Smooth muscle cell of the brain vasculature (primary cell): ENCODE data around the gene KBTBD2.
"Not testable (repeated sequence)": the region's sequence is repeated elsewhere in the genome, so short reads cannot be mapped to it uniquely, and the experiment has no call there.

Experiments
- DNase-seq: peaks from one replicate; pipeline ENCODE4 v3.0.0-alpha.2; 2012; ENCODE audit warnings: low read depth, low spot score

Gene KBTBD2

DNA sequence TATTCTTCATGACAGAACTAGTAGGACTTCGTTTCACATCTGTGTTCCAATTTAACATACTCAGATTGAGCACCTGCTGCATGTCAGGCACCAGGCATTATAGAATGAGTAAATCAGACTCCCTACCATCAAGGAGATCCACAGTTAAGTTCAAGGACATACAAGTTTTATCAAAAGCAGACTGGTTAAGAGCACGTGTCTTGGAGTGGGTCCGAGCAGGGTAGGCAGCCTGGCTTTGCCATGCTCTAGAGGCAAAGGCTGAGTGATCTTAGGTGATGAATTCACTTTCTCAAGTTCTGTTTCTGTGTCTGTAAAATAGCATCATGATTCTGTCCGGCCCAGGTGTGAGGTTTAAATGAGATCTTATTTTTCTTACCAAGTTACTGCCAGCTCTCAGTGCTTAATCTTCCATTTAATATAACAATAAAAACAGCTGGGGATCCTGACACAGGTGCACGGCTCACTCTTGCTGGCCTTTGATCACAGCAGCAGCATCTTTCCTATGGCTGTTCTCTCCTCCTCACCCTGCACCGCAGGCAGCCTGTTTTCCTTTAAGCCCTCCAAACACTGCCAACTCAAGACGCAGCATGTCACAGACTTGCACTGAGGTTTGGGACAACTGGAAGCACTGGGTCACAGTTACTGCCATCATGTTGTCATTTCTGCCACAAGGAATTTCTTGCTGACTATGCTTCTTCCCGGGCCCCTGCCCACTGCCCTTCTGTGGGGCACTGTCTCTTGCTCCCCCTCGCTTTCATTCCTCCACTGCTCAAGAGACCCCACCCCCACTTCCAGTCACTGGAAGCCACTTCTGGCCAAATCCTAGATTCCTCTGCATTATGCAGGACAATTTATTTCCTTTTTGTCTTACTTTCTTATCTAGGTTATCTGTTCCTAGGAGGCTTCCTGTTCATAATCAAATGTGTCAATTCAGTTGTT lies 35.5 kb downstream of the KBTBD2 start:
- DNase-seq: not testable (repeated sequence)

DNA sequence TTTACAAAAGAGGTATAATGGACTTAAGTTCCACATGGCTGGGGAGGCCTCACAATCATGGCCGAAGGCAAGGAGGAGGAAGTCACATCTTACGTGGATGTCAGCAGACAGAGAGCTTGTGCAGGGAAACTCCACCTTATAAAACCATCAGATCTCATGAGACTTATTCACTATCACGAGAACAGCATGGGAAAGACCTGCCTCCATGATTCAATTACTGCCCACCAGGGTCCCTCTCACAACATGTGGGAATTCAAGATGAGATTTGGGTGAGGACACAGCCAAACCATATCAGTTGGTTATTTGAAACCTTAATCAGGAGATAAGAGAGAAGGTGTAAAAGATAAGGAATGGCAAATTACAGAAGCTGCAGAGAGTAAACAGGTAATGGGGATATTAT lies 40.9 kb downstream of the KBTBD2 start:
- DNase-seq: not testable (repeated sequence)

DNA sequence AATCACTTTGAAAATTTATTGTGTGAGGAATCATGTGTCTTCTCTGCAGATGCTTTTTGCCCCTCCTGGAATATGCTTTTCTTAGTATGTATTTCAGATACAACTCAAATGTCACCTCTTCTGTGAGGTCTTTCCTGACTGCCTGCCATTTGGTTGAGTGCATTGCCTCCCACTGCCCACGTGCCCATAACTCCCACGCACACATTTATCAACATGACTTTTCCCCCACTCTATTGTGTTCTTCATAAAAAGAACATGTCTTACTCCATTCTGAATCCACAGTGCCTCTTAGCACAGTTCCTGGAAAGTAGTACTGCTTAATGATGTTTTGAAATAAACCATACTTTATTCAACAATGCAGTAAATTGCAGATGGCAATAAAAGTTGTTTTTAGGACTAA lies 42.9 kb downstream of the KBTBD2 start:
- not testable (repeated sequence) for DNase-seq

DNA sequence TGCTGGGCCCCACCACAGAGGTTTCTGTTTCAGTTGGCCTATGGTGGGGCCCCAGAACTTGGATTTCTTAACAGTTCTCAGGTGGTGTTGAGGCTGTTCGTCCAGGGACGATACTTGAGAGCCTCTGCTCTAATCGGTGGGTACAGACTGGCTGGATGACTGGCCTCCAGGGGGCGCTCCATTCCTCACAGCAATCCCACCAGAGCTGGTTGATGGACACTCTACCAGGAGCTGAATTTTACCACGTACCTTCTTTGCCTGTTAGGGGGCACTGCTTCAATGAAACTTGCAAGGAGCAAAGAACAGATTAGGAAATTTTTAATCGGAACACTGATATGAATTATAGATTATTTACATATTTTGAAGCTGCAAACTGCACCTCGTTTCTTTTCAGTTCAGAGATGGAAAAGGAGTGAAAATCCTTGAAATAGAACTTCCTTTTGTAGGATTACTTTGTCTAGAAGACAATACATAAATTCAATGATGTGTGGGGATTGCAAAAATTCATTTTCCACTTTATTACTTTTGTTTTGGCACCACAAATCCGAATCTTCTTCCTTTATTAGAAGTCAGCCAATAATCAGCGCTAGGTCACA lies 44.8 kb downstream of the KBTBD2 start:
- DNase-seq: peak; percentile 29

DNA sequence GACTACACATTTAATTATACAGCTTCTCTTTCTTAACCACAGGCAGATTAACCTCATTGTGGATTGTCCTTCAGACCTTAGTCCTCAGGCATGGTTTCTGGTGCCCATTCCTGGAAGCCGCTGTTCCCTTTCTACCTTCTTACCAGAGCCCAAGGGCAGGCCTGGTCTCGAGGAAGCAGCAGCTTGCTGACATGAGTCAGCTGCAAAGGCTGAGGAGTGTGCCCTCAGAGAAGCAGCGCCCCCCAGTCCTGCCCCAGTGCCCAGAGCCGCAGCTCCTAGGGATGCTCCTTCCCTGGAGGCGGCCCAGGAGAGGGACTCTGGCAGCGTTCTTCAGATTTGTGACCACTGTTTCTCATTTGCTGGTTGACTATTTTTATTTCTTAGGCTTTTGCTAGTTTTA lies 46.8 kb downstream of the KBTBD2 start:
- DNase-seq: not testable (repeated sequence)

DNA sequence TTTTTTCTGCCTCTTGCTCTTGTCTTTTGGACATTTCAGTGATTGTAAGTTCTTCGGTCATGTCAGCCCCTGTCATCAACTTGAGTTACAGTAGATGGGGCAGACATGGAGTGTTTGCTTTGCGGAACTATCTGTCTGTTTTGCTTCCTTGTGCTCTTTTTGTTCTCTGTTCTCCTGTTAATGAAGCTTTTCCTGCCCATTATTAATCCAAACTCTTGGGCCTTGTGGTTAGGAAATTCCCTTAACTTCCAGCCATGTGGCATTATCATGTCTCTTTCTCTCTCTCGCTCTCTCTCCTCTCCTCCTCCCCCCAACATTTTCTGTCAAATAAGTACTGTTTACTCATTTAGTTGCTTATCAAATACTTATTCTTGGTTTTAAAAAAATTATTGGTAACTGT lies 47.8 kb downstream of the KBTBD2 start:
- not testable (repeated sequence) for DNase-seq

DNA sequence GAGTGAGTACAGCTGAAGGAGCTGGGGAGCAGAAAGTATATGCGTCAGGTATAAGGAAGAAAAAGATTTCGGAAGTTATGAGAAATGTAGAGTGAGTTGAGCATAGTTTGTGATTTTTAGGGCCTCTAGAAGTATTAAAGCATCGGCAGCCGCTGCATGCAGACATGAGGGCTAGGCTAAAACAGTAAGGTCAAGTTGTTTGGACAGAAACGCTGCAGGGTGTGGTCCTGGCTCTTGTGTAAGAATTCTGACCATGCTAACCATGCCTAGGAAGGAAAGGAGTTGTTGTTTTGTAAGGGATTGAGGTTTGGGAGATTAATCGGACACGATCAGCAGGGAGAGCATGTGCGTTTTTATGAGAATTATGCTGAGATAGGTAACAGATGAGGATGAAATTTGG lies 51.7 kb downstream of the KBTBD2 start:
- DNase-seq: not testable (repeated sequence)

DNA sequence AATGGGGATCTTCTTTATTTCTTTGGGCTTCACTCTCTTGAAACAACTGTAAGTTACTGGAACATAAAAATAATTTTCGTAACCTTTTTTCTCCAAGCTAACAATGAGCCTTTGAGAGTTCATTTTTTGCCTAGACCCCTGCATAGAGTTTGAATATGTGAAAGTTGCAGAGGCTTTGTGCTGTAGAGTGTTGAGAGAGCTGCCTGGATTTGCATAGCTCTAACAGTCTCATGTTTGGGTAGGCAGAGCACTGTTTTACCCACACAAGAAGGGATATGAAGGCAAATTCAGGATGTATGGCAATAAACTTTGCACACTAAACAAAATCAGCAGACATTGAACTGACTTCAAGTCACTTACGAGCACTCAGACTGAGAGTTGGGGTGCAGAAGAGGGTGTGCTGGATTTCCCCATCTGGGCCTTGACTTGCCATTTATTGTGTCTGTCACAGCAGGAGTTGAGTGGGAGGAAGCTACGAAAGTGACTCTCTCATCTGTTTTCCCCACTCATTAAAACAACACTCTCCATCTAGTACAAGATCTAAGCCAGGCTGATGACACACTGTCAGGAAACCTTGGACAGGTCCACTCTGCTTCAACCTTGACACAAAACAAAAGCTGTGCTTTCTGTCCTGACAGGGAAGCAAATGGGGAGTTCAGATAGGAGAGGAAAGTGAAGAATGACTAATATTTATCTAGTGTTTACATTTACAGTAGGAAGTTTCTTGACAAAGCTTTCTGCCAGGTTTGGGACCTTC lies 62.4 kb downstream of the KBTBD2 start:
- DNase-seq: not testable (repeated sequence)
